ENCODE measurements around the gene VPS4B. TPM values are rescaled to one million over a fixed set of nuclear protein-coding genes. Genes with fewer than 3 reads are reported as not detected.

Gene VPS4B
- polyA plus RNA-seq, 3 donors: 15.4 to 48.8 (median 26.7) TPM

DNA sequence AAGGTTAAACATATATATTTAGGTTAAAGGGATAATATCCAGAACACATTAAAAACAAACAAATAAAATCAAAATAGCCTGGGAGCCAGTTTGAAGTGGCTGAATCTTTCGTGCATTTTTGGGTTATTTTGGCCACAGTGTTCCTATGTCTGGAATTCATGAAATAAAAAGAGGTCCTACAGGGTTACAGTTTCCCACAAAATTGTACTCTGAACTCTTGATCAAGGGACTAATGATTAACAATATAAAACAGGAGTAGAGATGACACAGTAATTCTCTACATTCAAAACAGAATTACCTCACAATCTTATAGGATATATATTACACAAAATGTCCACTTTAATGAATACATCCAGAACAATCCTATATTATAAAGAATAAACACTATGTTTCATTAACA lies 24.9 kb downstream of the VPS4B start:
- H3K4me2 ChIP-seq (replicated peaks; ENCODE audit: extremely low read depth, low read length, poor library complexity, severe bottlenecking): no peak overlapping the region
- no peak overlapping the region for H3K9ac ChIP-seq (ENCODE audit: insufficient read depth, low read length, poor library complexity, severe bottlenecking)
- no peak overlapping the region for H3K4me3 ChIP-seq (replicated peaks in 1 of 3; ENCODE audit: low read depth in 2 of 3, low read length in 3 of 3)
- TF ChIP-seq CTCF (IDR thresholded peaks at IDR 0.05): no peak
- H3K79me2 ChIP-seq (ENCODE audit: insufficient read depth, low read length): no peaks in the 10 kb centered on the region
- Mint-ChIP-seq H3K9me3 (no peaks in the 10 kb centered on the region), H3K4me1 (no peaks in the 10 kb centered on the region), H3K4me3 (no peak overlapping the region), H3K36me3 (peaks cover 74 to 95% of the 10 kb centered on the region in 2 donors), H3K27ac (no peak overlapping the region), H3K27me3 (ENCODE audit: low read depth in 3 of 3) (no peaks in the 10 kb centered on the region)
- no peak for DNase-seq
- peaks cover 3% of the 10 kb centered on the region for H4K20me1 ChIP-seq (ENCODE audit: insufficient read depth, low read length)
- no peaks in the 10 kb centered on the region for H3K9me3 ChIP-seq (replicated peaks in 1 of 2; ENCODE audit: control insufficient read depth in 1 of 2, insufficient read depth in 1 of 2, low read length in 2 of 2)
- no peak overlapping the region for H3K27ac ChIP-seq (ENCODE audit: low read depth in 1 of 2, low read length in 2 of 2)
- intact Hi-C loops (cut with micrococcal nuclease): no loop called here
- no peak overlapping the region for H2AFZ ChIP-seq (ENCODE audit: insufficient read depth, low read depth, low read length, poor library complexity, severe bottlenecking)
- peaks cover 96 to 99% of the 10 kb centered on the region in 2 donors for H3K36me3 ChIP-seq (replicated peaks in 1 of 2; ENCODE audit: control insufficient read depth in 1 of 2, insufficient read depth in 2 of 2, low read length in 2 of 2)
- no peaks in the 10 kb centered on the region for H3K27me3 ChIP-seq (ENCODE audit: control insufficient read depth in 2 of 2, insufficient read depth in 2 of 2, low read length in 2 of 2)
- WGBS (ENCODE audit: insufficient coverage): no CpG with 5 or more reads among the region's 1 CpG
- H3K4me1 ChIP-seq (ENCODE audit: control insufficient read depth in 1 of 2, insufficient read depth in 2 of 2, low read length in 2 of 2): no peaks in the 10 kb centered on the region

- Histone ChIP-seq H3K79me2 (ENCODE audit: insufficient read depth, low read length) (no peaks in the 10 kb centered on the region), H3K9me3 (replicated peaks in 1 of 2; ENCODE audit: control insufficient read depth in 1 of 2, insufficient read depth in 1 of 2, low read length in 2 of 2) (no peaks in the 10 kb centered on the region), H4K20me1 (ENCODE audit: insufficient read depth, low read length) (no peaks in the 10 kb centered on the region), H3K4me1 (ENCODE audit: control insufficient read depth in 1 of 2, insufficient read depth in 2 of 2, low read length in 2 of 2) (no peaks in the 10 kb centered on the region), H3K27me3 (ENCODE audit: control insufficient read depth in 2 of 2, insufficient read depth in 2 of 2, low read length in 2 of 2) (no peaks in the 10 kb centered on the region), H2AFZ (ENCODE audit: insufficient read depth, low read depth, low read length, poor library complexity, severe bottlenecking) (no peak overlapping the region), H3K9ac (ENCODE audit: insufficient read depth, low read length, poor library complexity, severe bottlenecking) (no peak overlapping the region), H3K4me2 (replicated peaks; ENCODE audit: extremely low read depth, low read length, poor library complexity, severe bottlenecking) (no peak overlapping the region), H3K27ac (ENCODE audit: low read depth in 1 of 2, low read length in 2 of 2) (no peak overlapping the region), H3K4me3 (replicated peaks in 1 of 3; ENCODE audit: low read depth in 2 of 3, low read length in 3 of 3) (no peak overlapping the region), H3K36me3 (replicated peaks in 1 of 2; ENCODE audit: control insufficient read depth in 1 of 2, insufficient read depth in 2 of 2, low read length in 2 of 2) (peaks cover 93 to 99% of the 10 kb centered on the region in 2 donors)
- no peak for TF ChIP-seq CTCF (IDR thresholded peaks at IDR 0.05)
- DNase-seq: no peak
- intact Hi-C loops (cut with micrococcal nuclease): no loop called here
- H3K36me3 Mint-ChIP-seq: peaks cover 68 to 92% of the 10 kb centered on the region in 2 donors
- no peak overlapping the region for H3K4me3 Mint-ChIP-seq
- no peaks in the 10 kb centered on the region for H3K9me3 Mint-ChIP-seq
- no peaks in the 10 kb centered on the region for H3K27me3 Mint-ChIP-seq (ENCODE audit: low read depth in 3 of 3)
- no peak overlapping the region for H3K27ac Mint-ChIP-seq
- no CpG with 5 or more reads among the region's 1 CpG for WGBS (ENCODE audit: insufficient coverage)
- no peaks in the 10 kb centered on the region for H3K4me1 Mint-ChIP-seq
Observed at GRCh38 chr18:63395503-63395902, 26.8 kb downstream of the VPS4B start.
